ENCODE data around the gene SLC11A2. TPM values are rescaled to one million over a fixed set of nuclear protein-coding genes. Genes with fewer than 3 reads are reported as not detected.

The SLC11A2 gene
- total RNA-seq, 1 experiment from 2014 or later, result 38.7 TPM

DNA sequence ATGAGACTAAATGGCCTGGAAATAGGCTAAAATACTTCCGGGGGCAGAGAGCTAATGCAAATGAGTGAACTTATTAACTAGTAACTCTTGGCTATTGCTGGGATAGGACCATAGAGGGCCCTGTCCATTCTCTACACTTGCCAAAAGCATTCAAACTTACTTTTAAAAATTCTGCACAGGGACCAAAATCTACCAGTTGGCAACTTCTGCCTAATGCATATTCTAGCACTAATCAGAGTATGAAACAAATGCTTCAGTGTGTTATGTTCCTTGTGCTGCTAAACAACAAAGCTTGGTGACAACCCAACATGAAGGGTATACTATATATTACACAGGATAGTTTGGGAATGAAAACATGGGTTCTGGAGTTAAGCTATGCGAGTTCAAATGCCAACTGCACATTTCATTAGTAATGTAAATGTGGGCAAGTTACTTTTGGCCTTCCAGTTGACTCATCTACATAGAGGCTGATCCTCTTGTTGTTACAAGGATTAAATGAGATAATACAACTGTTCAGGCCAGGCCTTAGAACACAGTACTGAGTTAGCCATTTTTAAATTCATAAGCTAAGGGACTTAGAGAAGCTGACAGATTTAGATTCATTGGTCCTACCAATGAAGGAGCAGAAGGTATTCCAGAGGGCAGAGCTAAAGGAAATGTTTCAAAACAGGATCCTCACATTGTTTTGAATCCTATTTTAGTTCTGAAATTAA lies 41.4 kb downstream of the SLC11A2 start:
- no peak overlapping the region for H2AFZ ChIP-seq (ENCODE audit: low read depth, low read length, poor library complexity, severe bottlenecking)
- peak overlapping the region; percentile 2; the same call in 1 of the 2 replicates for H3K27ac ChIP-seq (ENCODE audit: low read depth, low read length)
- H3K36me3 ChIP-seq (ENCODE audit: control insufficient read depth in 1 of 2, insufficient read depth in 2 of 2, low read length in 2 of 2), result peaks cover 4 to 7% of the 10 kb centered on the region in 2 experiments; a peak in 3 of 4 replicates
- CTCF ChIA-PET, result interaction anchor here (1.4 to 3.2 kb wide), 3 partner anchors 159 to 356 kb away, joined by 4 to 31 read pairs (median 5); no protein-coding TSS in a partner anchor
- RAD21 ChIA-PET (ENCODE audit: low non-redundant PET in 1 of 2, low total read pairs in 2 of 2, uncharacterized antibody in 2 of 2, unreplicated experiment in 2 of 2), result no interaction called here
- no peaks in the 10 kb centered on the region for H3K79me2 ChIP-seq (ENCODE audit: insufficient read depth, low read length)
- H3K27me3 ChIP-seq (ENCODE audit: insufficient read depth, low read length), result no peaks in the 10 kb centered on the region
- H3K4me2 ChIP-seq (ENCODE audit: low read length), result no peak overlapping the region
- peaks cover 0 to 6% of the 10 kb centered on the region in 2 experiments; a peak in 1 of 4 replicates for H3K4me1 ChIP-seq (ENCODE audit: control insufficient read depth in 1 of 2, insufficient read depth in 2 of 2, low read length in 2 of 2)
- intact Hi-C loops (cut with micrococcal nuclease), result no loop called here
- TF ChIP-seq EZH2phosphoT487 (IDR thresholded peaks at IDR 0.05; ENCODE audit: borderline replicate concordance), result no peak
- no peak for TF ChIP-seq RAD21 (IDR thresholded peaks at IDR 0.05; ENCODE audit: low read depth)
- TF ChIP-seq, protein P1, sequence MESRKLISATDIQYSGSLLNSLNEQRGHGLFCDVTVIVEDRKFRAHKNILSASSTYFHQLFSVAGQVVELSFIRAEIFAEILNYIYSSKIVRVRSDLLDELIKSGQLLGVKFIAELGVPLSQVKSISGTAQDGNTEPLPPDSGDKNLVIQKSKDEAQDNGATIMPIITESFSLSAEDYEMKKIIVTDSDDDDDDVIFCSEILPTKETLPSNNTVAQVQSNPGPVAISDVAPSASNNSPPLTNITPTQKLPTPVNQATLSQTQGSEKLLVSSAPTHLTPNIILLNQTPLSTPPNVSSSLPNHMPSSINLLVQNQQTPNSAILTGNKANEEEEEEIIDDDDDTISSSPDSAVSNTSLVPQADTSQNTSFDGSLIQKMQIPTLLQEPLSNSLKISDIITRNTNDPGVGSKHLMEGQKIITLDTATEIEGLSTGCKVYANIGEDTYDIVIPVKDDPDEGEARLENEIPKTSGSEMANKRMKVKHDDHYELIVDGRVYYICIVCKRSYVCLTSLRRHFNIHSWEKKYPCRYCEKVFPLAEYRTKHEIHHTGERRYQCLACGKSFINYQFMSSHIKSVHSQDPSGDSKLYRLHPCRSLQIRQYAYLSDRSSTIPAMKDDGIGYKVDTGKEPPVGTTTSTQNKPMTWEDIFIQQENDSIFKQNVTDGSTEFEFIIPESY (IDR thresholded peaks at IDR 0.05; ENCODE audit: extremely low read depth, insufficient replicate concordance, low read length), result no peak
- no peak for TF ChIP-seq FOSL1 (IDR thresholded peaks at IDR 0.05; ENCODE audit: low read depth)
- no peak for TF ChIP-seq CEBPB (IDR thresholded peaks at IDR 0.05; ENCODE audit: low read depth)
- no peak for TF ChIP-seq TCF7L2 (IDR thresholded peaks at IDR 0.05; ENCODE audit: borderline replicate concordance, extremely low read depth, insufficient read depth, insufficient read length)
- no peak for TF ChIP-seq EGR1 (IDR thresholded peaks at IDR 0.05; ENCODE audit: low read depth)
- POLR2A ChIA-PET, result interaction anchor here (1.2 kb wide), 1 partner anchor 220 kb away, joined by 3 read pairs; no protein-coding TSS in a partner anchor
- no TSS peak for BruUV-seq (replicated peaks)
- no peak overlapping the region for H3K9ac ChIP-seq (ENCODE audit: low read length)
- H3K4me3 ChIP-seq (replicated peaks in 1 of 2; ENCODE audit: low read depth in 1 of 2, low read length in 2 of 2), result no peak overlapping the region
- no peaks in the 10 kb centered on the region for H3K9me3 ChIP-seq (ENCODE audit: control insufficient read depth in 1 of 2, insufficient read depth in 1 of 2, low read depth in 1 of 2, low read length in 2 of 2)
- H4K20me1 ChIP-seq (ENCODE audit: insufficient read depth), result no peaks in the 10 kb centered on the region
- no peak for DNase-seq (ENCODE audit: low read depth, low spot score)
- ATAC-seq, result no peak
- H3K9me2 ChIP-seq (ENCODE audit: insufficient read depth), result no peaks in the 10 kb centered on the region
